Type B pancreatic cell (in vitro differentiated cells): Measurements from ENCODE around the gene THOC2. TPM values are rescaled to one million over a fixed set of nuclear protein-coding genes. Genes with fewer than 3 reads are reported as not detected.

ENCODE experiments used
- DNase-seq: peaks from one replicate; pipeline ENCODE4 v3.0.0; 2021; ENCODE audit warnings: mixed read lengths; ENCODE audit not compliant: unreplicated experiment; ENCODE audit errors: extremely low spot score
- H3K27ac Mint-ChIP-seq: 2 replicates; pipeline ENCODE4 v1.8.0; 2021; ENCODE audit warnings: mild to moderate bottlenecking, mixed read lengths
- H3K27me3 Mint-ChIP-seq: 2 replicates; pipeline ENCODE4 v1.8.0; 2021; ENCODE audit warnings: mixed read lengths
- H3K36me3 Mint-ChIP-seq: 2 replicates; pipeline ENCODE4 v1.8.0; 2021; ENCODE audit warnings: mixed read lengths
- H3K4me1 Mint-ChIP-seq: one replicate; pipeline ENCODE4 v1.8.0; 2021; ENCODE audit warnings: mixed read lengths; ENCODE audit not compliant: unreplicated experiment
- H3K4me3 Mint-ChIP-seq: 2 replicates; pipeline ENCODE4 v1.8.0; 2021; ENCODE audit warnings: mild to moderate bottlenecking, mixed read lengths
- H3K9me3 Mint-ChIP-seq: 2 replicates; pipeline ENCODE4 v1.8.0; 2021; ENCODE audit warnings: mixed read lengths
- total RNA-seq: library from RNA; stranded (reverse); gene quantifications from 2 replicates; pipeline ENCODE4 v1.2.1, GENCODE V29; 2021; ENCODE audit warnings: low replicate concordance
- TF ChIP-seq, protein P1 (sequence below): fragments of 200-600 bp; sonication (generic); conservative IDR thresholded peaks from 2 replicates; pipeline ENCODE4 v1.5.0; 2021; ENCODE audit warnings: antibody characterized with exemption, mild to moderate bottlenecking

Gene THOC2
- total RNA-seq, 1 donor from 2014 or later: 96.2 TPM

DNA sequence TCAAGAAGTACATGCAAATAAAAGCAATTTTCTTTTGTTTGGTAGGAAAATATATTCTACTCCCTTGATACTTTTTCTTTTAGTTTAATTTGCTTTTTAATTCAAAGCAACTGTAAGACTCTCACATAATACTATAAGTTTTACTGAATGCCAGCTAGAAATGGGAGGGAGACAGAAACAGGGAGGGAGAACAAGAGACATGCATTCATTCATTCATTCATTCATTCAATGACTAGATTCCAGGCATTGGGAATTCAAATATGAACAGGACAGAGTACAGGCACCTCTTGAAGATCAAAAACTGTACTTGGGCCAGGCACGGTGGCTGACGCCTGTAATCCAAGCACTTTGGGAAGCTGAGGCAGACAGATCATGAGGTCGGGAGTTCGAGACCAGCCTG is 85.6 kb downstream of the THOC2 start:
- Mint-ChIP-seq H3K36me3 (peaks cover 19% of the 10 kb centered on the region), H3K9me3 (peaks cover 6% of the 10 kb centered on the region), H3K27ac (no peak overlapping the region), H3K4me3 (no peak overlapping the region), H3K27me3 (no peaks in the 10 kb centered on the region), H3K4me1 (peaks cover 10% of the 10 kb centered on the region)
- TF ChIP-seq, protein P1, sequence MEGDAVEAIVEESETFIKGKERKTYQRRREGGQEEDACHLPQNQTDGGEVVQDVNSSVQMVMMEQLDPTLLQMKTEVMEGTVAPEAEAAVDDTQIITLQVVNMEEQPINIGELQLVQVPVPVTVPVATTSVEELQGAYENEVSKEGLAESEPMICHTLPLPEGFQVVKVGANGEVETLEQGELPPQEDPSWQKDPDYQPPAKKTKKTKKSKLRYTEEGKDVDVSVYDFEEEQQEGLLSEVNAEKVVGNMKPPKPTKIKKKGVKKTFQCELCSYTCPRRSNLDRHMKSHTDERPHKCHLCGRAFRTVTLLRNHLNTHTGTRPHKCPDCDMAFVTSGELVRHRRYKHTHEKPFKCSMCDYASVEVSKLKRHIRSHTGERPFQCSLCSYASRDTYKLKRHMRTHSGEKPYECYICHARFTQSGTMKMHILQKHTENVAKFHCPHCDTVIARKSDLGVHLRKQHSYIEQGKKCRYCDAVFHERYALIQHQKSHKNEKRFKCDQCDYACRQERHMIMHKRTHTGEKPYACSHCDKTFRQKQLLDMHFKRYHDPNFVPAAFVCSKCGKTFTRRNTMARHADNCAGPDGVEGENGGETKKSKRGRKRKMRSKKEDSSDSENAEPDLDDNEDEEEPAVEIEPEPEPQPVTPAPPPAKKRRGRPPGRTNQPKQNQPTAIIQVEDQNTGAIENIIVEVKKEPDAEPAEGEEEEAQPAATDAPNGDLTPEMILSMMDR: no peak
- DNase-seq: no peak

DNA sequence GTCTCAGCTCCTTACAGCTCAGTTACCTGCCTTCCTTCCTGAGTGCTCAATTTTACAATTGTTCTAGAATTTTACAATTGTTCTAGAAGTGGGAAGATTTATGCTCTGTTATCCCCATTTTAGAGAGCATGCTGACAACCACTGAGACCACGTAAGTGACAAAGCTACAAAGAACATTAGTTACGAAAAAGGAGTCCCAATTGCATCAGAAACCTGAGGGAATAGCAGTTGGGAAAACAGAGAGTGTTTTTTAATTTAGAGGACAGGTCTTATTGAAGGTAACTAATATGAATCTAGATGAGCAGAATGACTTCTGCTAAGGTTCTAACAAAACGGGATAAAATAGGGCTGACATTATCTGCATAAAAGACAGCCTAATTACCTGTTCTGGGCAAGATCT is 103.3 kb downstream of the THOC2 start:
- no peak overlapping the region for H3K4me3 Mint-ChIP-seq
- no peaks in the 10 kb centered on the region for H3K9me3 Mint-ChIP-seq
- peaks cover 19% of the 10 kb centered on the region for H3K36me3 Mint-ChIP-seq
- H3K27me3 Mint-ChIP-seq: no peaks in the 10 kb centered on the region
- TF ChIP-seq, protein P1: no peak
- no peak for DNase-seq
- no peak overlapping the region for H3K27ac Mint-ChIP-seq
- H3K4me1 Mint-ChIP-seq: no peaks in the 10 kb centered on the region

DNA sequence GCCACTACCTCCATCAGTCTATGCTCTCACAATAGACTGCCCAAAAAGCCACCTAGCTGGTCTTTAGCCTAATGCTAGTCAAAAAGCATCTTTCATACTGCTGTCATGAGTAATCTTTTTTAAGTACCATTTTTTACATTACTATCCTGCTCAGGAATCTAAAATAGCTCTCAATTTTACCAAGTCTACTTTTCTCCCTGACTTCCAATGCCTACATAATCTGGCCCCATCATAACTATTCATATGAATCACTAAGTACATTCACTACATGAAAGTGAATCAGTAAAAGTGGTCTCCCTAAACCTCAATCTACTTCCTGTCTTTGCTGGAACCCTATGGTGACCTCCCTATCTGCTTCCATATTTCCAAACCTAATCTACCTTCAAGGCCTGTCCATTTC is 105.9 kb downstream of the THOC2 start:
- TF ChIP-seq, protein P1: no peak

DNA sequence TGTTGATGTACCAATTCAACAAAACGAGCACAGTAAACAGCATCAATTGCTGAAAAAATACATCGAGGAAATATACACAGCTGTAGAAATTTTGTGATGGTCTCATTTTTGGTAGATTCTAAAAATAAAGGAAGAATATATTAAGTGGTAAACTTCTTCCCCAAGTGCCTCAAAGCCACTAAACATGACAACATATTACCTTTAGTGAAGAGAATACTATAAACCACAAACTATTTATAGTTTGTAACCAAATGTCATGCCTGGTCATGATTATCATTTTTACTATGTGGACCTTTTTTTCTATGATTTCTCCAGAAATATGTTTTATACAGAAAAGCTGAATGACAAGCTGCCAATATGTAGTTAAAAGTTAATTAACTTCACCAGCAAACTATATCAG is 106.9 kb downstream of the THOC2 start:
- no peaks in the 10 kb centered on the region for H3K4me1 Mint-ChIP-seq
- no peaks in the 10 kb centered on the region for H3K27me3 Mint-ChIP-seq
- peaks cover 6% of the 10 kb centered on the region for H3K36me3 Mint-ChIP-seq
- TF ChIP-seq, protein P1: no peak
- H3K4me3 Mint-ChIP-seq: no peak overlapping the region
- no peak for DNase-seq
- H3K27ac Mint-ChIP-seq: no peak overlapping the region
- H3K9me3 Mint-ChIP-seq: no peaks in the 10 kb centered on the region

More for the DNA sequence above, 105.9 kb downstream of the THOC2 start:
- Mint-ChIP-seq H3K9me3 (no peaks in the 10 kb centered on the region), H3K36me3 (peaks cover 12% of the 10 kb centered on the region), H3K4me1 (no peaks in the 10 kb centered on the region), H3K27ac (no peak overlapping the region), H3K4me3 (no peak overlapping the region), H3K27me3 (no peaks in the 10 kb centered on the region)
- no peak for DNase-seq

DNA sequence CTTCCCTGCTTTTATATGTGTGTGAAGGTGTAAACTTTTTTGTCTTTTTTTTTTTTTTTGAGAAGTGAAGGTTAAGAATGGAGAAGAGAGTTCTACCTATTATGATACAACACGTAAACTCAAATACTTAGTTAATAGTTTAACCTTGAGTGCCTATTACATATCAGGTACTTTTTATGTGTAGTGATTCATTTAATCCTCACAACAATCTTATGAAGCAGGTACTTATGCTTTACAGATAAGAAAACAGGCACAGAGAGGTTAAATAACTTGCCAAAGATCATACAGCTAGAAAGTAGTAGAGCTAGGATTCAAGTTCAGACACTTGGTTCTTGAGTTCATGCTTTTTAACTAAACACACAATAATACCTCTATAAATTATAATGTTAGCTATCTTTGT is 107.4 kb downstream of the THOC2 start:
- Mint-ChIP-seq H3K27me3 (no peaks in the 10 kb centered on the region), H3K4me3 (no peak overlapping the region), H3K36me3 (peaks cover 6% of the 10 kb centered on the region), H3K4me1 (no peaks in the 10 kb centered on the region), H3K9me3 (no peaks in the 10 kb centered on the region), H3K27ac (no peak overlapping the region)
- TF ChIP-seq, protein P1: no peak
- no peak for DNase-seq

DNA sequence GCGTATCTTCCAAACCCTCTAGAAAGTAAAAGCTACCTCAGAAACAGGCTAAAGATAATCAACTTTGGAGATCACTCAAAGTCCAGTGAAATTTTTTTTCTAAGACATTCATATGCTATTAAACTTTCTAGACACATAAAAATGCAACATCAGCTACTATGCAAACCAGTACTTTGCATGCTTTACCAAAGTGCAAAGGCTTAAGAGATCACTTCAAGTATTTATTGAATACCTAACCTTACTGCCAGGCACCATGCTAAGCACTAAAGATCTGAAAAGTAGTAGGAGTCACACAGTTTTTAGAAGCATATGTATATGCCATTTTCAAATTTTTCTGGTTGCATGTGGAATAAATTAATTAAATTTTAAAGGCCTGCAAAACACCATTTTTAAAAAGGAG is 115.8 kb downstream of the THOC2 start:
- no peak overlapping the region for H3K27ac Mint-ChIP-seq
- H3K36me3 Mint-ChIP-seq: peaks cover 8% of the 10 kb centered on the region
- TF ChIP-seq, protein P1: no peak
- H3K4me1 Mint-ChIP-seq: no peaks in the 10 kb centered on the region
- no peak for DNase-seq
- no peak overlapping the region for H3K4me3 Mint-ChIP-seq
- no peaks in the 10 kb centered on the region for H3K27me3 Mint-ChIP-seq
- no peaks in the 10 kb centered on the region for H3K9me3 Mint-ChIP-seq
